ENCODE data around the gene PTBP3. TPM values are rescaled to one million over a fixed set of nuclear protein-coding genes. Genes with fewer than 3 reads are reported as not detected.

PTBP3 gene
- total and polyA plus RNA-seq, 2 of the 4 experiments (the other 2 are of a cell fraction): 8.6 to 15.6 TPM

DNA sequence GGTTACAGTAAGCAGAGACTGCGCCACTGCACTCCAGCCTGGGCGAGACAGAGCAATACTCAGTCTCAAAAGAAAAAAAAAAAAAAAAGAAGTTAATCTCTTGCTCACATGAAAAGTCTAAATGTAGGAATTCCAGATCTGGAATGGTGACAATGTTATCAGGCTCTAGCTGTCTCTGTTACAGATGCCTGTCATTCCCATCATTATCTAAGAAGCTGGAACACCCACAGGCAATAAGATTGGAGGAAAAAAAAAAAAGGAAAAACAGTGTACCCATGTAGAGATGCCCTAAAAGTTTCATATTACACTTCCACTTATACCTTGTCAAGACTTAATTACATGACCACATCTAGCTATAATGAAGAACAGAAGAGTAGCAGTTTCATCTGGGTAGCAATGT is 38.2 kb downstream of the PTBP3 start:
- ATAC-seq (ENCODE audit: low read depth): no peak
- H3K4me1 ChIP-seq (ENCODE audit: control insufficient read depth, insufficient read depth, low read length): peaks cover 2% of the 10 kb centered on the region

More for the DNA sequence above, 38.2 kb downstream of the PTBP3 start:
- Histone ChIP-seq H4K8ac (ENCODE audit: low read depth in 2 of 2, low read length in 2 of 2) (no peak overlapping the region), H3K9ac (ENCODE audit: low read depth, low read length) (no peak overlapping the region), H3K56ac (ENCODE audit: extremely low read depth, insufficient read depth, low read length) (no peak overlapping the region), H3K9me1 (ENCODE audit: insufficient read depth, low read length) (no peaks in the 10 kb centered on the region), H3K27ac (ENCODE audit: insufficient read depth, low read length) (no peak overlapping the region), H2AK9ac (replicated peaks; ENCODE audit: low read depth, low read length, poor library complexity) (no peak overlapping the region), H2BK5ac (ENCODE audit: low read depth, low read length, poor library complexity, severe bottlenecking) (no peak overlapping the region), H2AK5ac (ENCODE audit: low read depth, low read length) (no peak overlapping the region), H3K14ac (replicated peaks; ENCODE audit: low read depth, low read length) (no peak overlapping the region), H4K20me1 (ENCODE audit: insufficient read depth, low read length) (peaks cover 6% of the 10 kb centered on the region), H4K91ac (ENCODE audit: insufficient read depth, low read depth, low read length) (no peak overlapping the region), H3K4ac (ENCODE audit: low read depth, low read length) (no peak overlapping the region), H3K36me3 (ENCODE audit: control insufficient read depth, insufficient read depth, low read length) (peaks cover 8% of the 10 kb centered on the region), H3K79me1 (ENCODE audit: low read depth in 1 of 2, low read length in 2 of 2) (peaks cover 18 to 38% of the 10 kb centered on the region in 2 experiments), H2AFZ (replicated peaks; ENCODE audit: low read length, poor library complexity) (no peak overlapping the region), H3K9me3 (ENCODE audit: control insufficient read depth, insufficient read depth, low read length) (no peaks in the 10 kb centered on the region), H2BK15ac (ENCODE audit: low read depth, low read length) (no peak overlapping the region), H3K18ac (ENCODE audit: low read depth, low read length) (no peak overlapping the region), H3K23ac (ENCODE audit: low read depth, low read length) (no peak overlapping the region), H3K4me3 (ENCODE audit: insufficient read depth, low read depth, low read length) (no peak overlapping the region), H3K27me3 (ENCODE audit: control insufficient read depth, insufficient read depth, low read length) (no peaks in the 10 kb centered on the region), H2BK20ac (ENCODE audit: low read depth, low read length) (no peak overlapping the region), H4K5ac (ENCODE audit: low read depth, low read length) (no peak overlapping the region), H2BK120ac (ENCODE audit: low read depth, low read length) (no peak overlapping the region), H3K4me2 (ENCODE audit: low read depth, low read length) (no peak overlapping the region)
- dilution Hi-C loops (cut with HindIII; ENCODE audit: low sequenced_read_pairs, unreplicated experiment): no loop called here
- CTCF ChIA-PET: interaction anchor here (0.7 kb wide), 1 partner anchor 9 kb away, joined by 6 read pairs; no protein-coding TSS in a partner anchor
- POLR2A ChIA-PET (ENCODE audit: unreplicated experiment): no interaction called here
- in situ Hi-C loops (cut with MboI; ENCODE audit: low sequenced_read_pairs): no loop called here
- WGBS, 2 experiments (ENCODE audit: extremely low coverage in 2 of 2, insufficient read length in 1 of 2): no CpG with 5 or more reads among the region's 2 CpGs
- TF ChIP-seq CHD1 (IDR thresholded peaks at IDR 0.05; ENCODE audit: low read depth, low read length) (no peak), MXI1 (IDR thresholded peaks at IDR 0.05; ENCODE audit: borderline replicate concordance, low read depth, low read length) (no peak), RAD21 (IDR thresholded peaks at IDR 0.05; ENCODE audit: low read length) (no peak), MAZ (IDR thresholded peaks at IDR 0.05; ENCODE audit: borderline replicate concordance, low read depth, low read length) (no peak), SMC3 (IDR thresholded peaks at IDR 0.05; ENCODE audit: low read depth, low read length) (no peak), FOS (IDR thresholded peaks at IDR 0.05; ENCODE audit: low read depth, low read length) (no peak), POLR2A (IDR thresholded peaks at IDR 0.05; ENCODE audit: low read depth, low read length) (no peak), RFX5 (IDR thresholded peaks at IDR 0.05; ENCODE audit: low read depth, low read length) (no peak), BHLHE40 (IDR thresholded peaks at IDR 0.05; ENCODE audit: low read depth, low read length) (no peak), MAFK (IDR thresholded peaks at IDR 0.05; ENCODE audit: low read depth, low read length) (no peak)
- TF ChIP-seq, protein P1, sequence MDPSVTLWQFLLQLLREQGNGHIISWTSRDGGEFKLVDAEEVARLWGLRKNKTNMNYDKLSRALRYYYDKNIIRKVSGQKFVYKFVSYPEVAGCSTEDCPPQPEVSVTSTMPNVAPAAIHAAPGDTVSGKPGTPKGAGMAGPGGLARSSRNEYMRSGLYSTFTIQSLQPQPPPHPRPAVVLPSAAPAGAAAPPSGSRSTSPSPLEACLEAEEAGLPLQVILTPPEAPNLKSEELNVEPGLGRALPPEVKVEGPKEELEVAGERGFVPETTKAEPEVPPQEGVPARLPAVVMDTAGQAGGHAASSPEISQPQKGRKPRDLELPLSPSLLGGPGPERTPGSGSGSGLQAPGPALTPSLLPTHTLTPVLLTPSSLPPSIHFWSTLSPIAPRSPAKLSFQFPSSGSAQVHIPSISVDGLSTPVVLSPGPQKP (IDR thresholded peaks at IDR 0.05; ENCODE audit: borderline replicate concordance, low read depth, low read length): no peak
- TF ChIP-seq, protein P2, sequence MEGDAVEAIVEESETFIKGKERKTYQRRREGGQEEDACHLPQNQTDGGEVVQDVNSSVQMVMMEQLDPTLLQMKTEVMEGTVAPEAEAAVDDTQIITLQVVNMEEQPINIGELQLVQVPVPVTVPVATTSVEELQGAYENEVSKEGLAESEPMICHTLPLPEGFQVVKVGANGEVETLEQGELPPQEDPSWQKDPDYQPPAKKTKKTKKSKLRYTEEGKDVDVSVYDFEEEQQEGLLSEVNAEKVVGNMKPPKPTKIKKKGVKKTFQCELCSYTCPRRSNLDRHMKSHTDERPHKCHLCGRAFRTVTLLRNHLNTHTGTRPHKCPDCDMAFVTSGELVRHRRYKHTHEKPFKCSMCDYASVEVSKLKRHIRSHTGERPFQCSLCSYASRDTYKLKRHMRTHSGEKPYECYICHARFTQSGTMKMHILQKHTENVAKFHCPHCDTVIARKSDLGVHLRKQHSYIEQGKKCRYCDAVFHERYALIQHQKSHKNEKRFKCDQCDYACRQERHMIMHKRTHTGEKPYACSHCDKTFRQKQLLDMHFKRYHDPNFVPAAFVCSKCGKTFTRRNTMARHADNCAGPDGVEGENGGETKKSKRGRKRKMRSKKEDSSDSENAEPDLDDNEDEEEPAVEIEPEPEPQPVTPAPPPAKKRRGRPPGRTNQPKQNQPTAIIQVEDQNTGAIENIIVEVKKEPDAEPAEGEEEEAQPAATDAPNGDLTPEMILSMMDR (conservative IDR thresholded peaks at IDR 0.05; ENCODE audit: low read depth, low read length): no peak
- intact Hi-C loops (cut with micrococcal nuclease): no loop called here
- BruUV-seq (replicated peaks): no TSS peak
- no peak for DNase-seq

Measured in IMR-90 (cell line).